ENCODE data around the gene APBB2.

The APBB2 gene

DNA sequence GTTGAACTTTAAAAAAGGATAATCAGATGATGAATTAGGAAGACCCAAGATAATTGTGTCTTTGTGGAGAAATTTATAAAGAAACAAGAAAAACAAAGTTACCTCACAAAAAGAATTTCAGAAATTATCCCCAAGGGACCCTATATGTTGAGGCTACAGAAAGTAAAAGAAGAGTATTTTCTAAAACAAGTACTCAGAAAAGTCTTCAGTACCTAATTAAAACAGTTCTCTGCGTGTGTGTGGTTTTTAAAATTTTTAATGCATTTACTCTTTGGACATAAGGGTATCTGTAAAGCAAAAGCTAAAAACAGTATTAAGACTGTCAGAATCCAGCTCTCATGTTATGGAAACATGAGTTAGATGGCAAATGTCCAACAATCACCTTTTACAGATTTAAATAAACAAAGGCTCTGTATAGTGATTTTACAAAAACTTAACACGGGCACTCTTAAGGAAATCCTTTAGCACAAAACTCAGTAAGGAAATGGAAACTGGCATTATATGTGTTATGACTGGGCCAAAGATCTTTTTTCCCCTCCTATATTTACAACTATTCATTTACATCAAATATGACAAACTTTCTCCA lies 277.1 kb downstream of the APBB2 start:
- Histone ChIP-seq H4K8ac (ENCODE audit: low read depth, low read length) (no peak overlapping the region), H3K14ac (ENCODE audit: low read length) (no peak overlapping the region), H3K4me1 (ENCODE audit: control insufficient read depth in 1 of 2, insufficient read depth in 2 of 2, low read length in 2 of 2) (no peaks in the 10 kb centered on the region), H3K36me3 (ENCODE audit: control insufficient read depth in 1 of 2, insufficient read depth in 2 of 2, low read length in 2 of 2) (peaks cover 10 to 25% of the 10 kb centered on the region in 2 experiments), H3K9ac (ENCODE audit: low read length) (no peak overlapping the region), H2BK120ac (ENCODE audit: insufficient read depth, low read length, poor library complexity) (no peak overlapping the region), H3K4me3 (ENCODE audit: low read depth, low read length) (no peak overlapping the region), H4K91ac (ENCODE audit: low read depth, low read length) (no peak overlapping the region), H3K79me2 (ENCODE audit: control insufficient read depth, insufficient read depth, low read length, poor library complexity) (no peaks in the 10 kb centered on the region), H3K9me3 (ENCODE audit: insufficient read depth, low read depth, low read length) (no peaks in the 10 kb centered on the region), H3K18ac (ENCODE audit: low read length) (no peak overlapping the region), H2AFZ (ENCODE audit: insufficient read depth, low read length, poor library complexity) (no peak overlapping the region), H3K4me2 (ENCODE audit: low read length) (no peak overlapping the region), H2BK5ac (ENCODE audit: low read depth, low read length, poor library complexity) (no peak overlapping the region), H3K23ac (ENCODE audit: low read length) (no peak overlapping the region), H2BK12ac (ENCODE audit: low read length) (no peak overlapping the region), H3K27me3 (ENCODE audit: insufficient read depth, low read length) (no peaks in the 10 kb centered on the region), H4K12ac (ENCODE audit: low read depth, low read length) (no peak overlapping the region), H3K4ac (ENCODE audit: low read depth, low read length) (no peak overlapping the region), H2AK5ac (ENCODE audit: low read length) (no peak overlapping the region), H3K27ac (ENCODE audit: low read depth, low read length) (no peak overlapping the region), H3K79me1 (ENCODE audit: low read length) (no peaks in the 10 kb centered on the region)
- WGBS (ENCODE audit: extremely low coverage, insufficient coverage, insufficient read length): no CpG with 5 or more reads among the region's 2 CpGs
- no peak for DNase-seq

DNA sequence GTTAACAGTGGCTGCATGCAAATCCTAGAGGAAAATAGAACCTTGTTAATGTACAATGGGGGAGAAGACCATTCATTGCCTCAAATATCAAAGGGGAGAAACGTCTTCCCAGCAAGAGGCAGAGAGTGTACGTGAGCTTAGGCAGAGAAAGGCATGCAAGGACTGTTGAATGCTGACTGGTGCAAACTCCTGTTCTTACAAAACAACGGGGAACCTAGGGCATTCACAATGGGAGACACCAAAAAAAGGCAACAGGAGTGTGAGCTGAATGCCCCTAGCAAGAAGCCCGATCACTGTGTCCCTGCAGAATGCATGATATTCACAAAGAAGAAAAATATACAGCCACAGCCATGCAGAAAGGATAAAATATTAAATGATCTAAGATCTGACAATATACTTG lies 279.7 kb downstream of the APBB2 start:
- peaks cover 0 to 6% of the 10 kb centered on the region in 2 experiments for H3K4me1 ChIP-seq (ENCODE audit: control insufficient read depth in 1 of 2, insufficient read depth in 2 of 2, low read length in 2 of 2)
- no peak overlapping the region for H2BK120ac ChIP-seq (ENCODE audit: insufficient read depth, low read length, poor library complexity)
- no peak overlapping the region for H2AK5ac ChIP-seq (ENCODE audit: low read length)
- H4K8ac ChIP-seq (ENCODE audit: low read depth, low read length): no peak overlapping the region
- H3K23ac ChIP-seq (ENCODE audit: low read length): no peak overlapping the region
- H2BK12ac ChIP-seq (ENCODE audit: low read length): no peak overlapping the region
- no peaks in the 10 kb centered on the region for H3K79me2 ChIP-seq (ENCODE audit: control insufficient read depth, insufficient read depth, low read length, poor library complexity)
- no peak overlapping the region for H3K4me2 ChIP-seq (ENCODE audit: low read length)
- no peak overlapping the region for H2BK5ac ChIP-seq (ENCODE audit: low read depth, low read length, poor library complexity)
- DNase-seq: no peak
- no peaks in the 10 kb centered on the region for H3K27me3 ChIP-seq (ENCODE audit: insufficient read depth, low read length)
- H3K9me3 ChIP-seq (ENCODE audit: insufficient read depth, low read depth, low read length): no peaks in the 10 kb centered on the region
- no peak overlapping the region for H3K9ac ChIP-seq (ENCODE audit: low read length)
- no peak overlapping the region for H4K12ac ChIP-seq (ENCODE audit: low read depth, low read length)
- no peak overlapping the region for H3K18ac ChIP-seq (ENCODE audit: low read length)
- H3K36me3 ChIP-seq (ENCODE audit: control insufficient read depth in 1 of 2, insufficient read depth in 2 of 2, low read length in 2 of 2): peaks cover 8 to 20% of the 10 kb centered on the region in 2 experiments
- WGBS (ENCODE audit: extremely low coverage, insufficient coverage, insufficient read length): no CpG with 5 or more reads among the region's 4 CpGs
- no peak overlapping the region for H3K4me3 ChIP-seq (ENCODE audit: low read depth, low read length)
- H4K91ac ChIP-seq (ENCODE audit: low read depth, low read length): no peak overlapping the region
- no peak overlapping the region for H2AFZ ChIP-seq (ENCODE audit: insufficient read depth, low read length, poor library complexity)
- no peak overlapping the region for H3K14ac ChIP-seq (ENCODE audit: low read length)
- H3K79me1 ChIP-seq (ENCODE audit: low read length): no peaks in the 10 kb centered on the region
- H3K4ac ChIP-seq (ENCODE audit: low read depth, low read length): no peak overlapping the region
- no peak overlapping the region for H3K27ac ChIP-seq (ENCODE audit: low read depth, low read length)

- Histone ChIP-seq H2BK120ac (ENCODE audit: insufficient read depth, low read length, poor library complexity) (no peak overlapping the region), H3K27ac (ENCODE audit: low read depth, low read length) (no peak overlapping the region), H3K79me2 (ENCODE audit: control insufficient read depth, insufficient read depth, low read length, poor library complexity) (no peaks in the 10 kb centered on the region), H3K79me1 (ENCODE audit: low read length) (no peaks in the 10 kb centered on the region), H3K27me3 (ENCODE audit: insufficient read depth, low read length) (no peaks in the 10 kb centered on the region), H3K18ac (ENCODE audit: low read length) (no peak overlapping the region), H3K9me3 (ENCODE audit: insufficient read depth, low read depth, low read length) (no peaks in the 10 kb centered on the region), H4K8ac (ENCODE audit: low read depth, low read length) (no peak overlapping the region), H3K14ac (ENCODE audit: low read length) (no peak overlapping the region), H3K23ac (ENCODE audit: low read length) (no peak overlapping the region), H4K12ac (ENCODE audit: low read depth, low read length) (no peak overlapping the region), H3K9ac (ENCODE audit: low read length) (no peak overlapping the region), H3K4me2 (ENCODE audit: low read length) (no peak overlapping the region), H3K4me3 (ENCODE audit: low read depth, low read length) (no peak overlapping the region), H2AK5ac (ENCODE audit: low read length) (no peak overlapping the region), H4K91ac (ENCODE audit: low read depth, low read length) (no peak overlapping the region), H2BK12ac (ENCODE audit: low read length) (no peak overlapping the region), H3K36me3 (ENCODE audit: control insufficient read depth in 1 of 2, insufficient read depth in 2 of 2, low read length in 2 of 2) (peaks cover 8 to 18% of the 10 kb centered on the region in 2 experiments), H2BK5ac (ENCODE audit: low read depth, low read length, poor library complexity) (no peak overlapping the region), H3K4me1 (ENCODE audit: control insufficient read depth in 1 of 2, insufficient read depth in 2 of 2, low read length in 2 of 2) (peaks cover 0 to 6% of the 10 kb centered on the region in 2 experiments), H2AFZ (ENCODE audit: insufficient read depth, low read length, poor library complexity) (no peak overlapping the region), H3K4ac (ENCODE audit: low read depth, low read length) (no peak overlapping the region)
- DNase-seq: peak; percentile 6 to 54
- no CpG with 5 or more reads among the region's 11 CpGs for WGBS (ENCODE audit: extremely low coverage, insufficient coverage, insufficient read length)
These were observed 280.9 kb downstream of the APBB2 start for GRCh38 chr4:40933272-40934053.

DNA sequence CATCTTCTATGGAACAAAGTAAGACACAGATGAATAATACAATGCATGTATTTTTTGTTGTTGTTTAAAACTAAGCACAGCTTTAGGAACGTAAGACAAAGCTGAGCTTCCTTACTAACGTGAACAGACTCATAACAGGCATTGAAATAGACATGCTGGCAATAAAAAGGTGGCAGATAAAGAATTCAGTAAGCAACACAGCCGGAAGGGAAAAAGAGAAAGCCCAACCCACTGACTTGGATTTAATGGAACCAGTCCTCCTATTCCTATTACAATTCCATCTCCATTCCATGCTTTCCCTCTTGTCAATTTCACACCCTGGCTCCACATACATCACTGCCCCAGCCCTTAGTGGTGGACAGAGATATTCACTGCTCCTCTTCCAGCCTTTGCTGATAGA lies 282.5 kb downstream of the APBB2 start:
- Histone ChIP-seq H4K91ac (ENCODE audit: low read depth, low read length) (no peak overlapping the region), H2BK5ac (ENCODE audit: low read depth, low read length, poor library complexity) (no peak overlapping the region), H3K4me3 (ENCODE audit: low read depth, low read length) (no peak overlapping the region), H3K27ac (ENCODE audit: low read depth, low read length) (no peak overlapping the region), H3K27me3 (ENCODE audit: insufficient read depth, low read length) (no peaks in the 10 kb centered on the region), H4K8ac (ENCODE audit: low read depth, low read length) (no peak overlapping the region), H2AK5ac (ENCODE audit: low read length) (no peak overlapping the region), H4K12ac (ENCODE audit: low read depth, low read length) (no peak overlapping the region), H3K18ac (ENCODE audit: low read length) (no peak overlapping the region), H2AFZ (ENCODE audit: insufficient read depth, low read length, poor library complexity) (no peak overlapping the region), H3K4me1 (ENCODE audit: control insufficient read depth in 1 of 2, insufficient read depth in 2 of 2, low read length in 2 of 2) (peaks cover 0 to 6% of the 10 kb centered on the region in 2 experiments), H3K4ac (ENCODE audit: low read depth, low read length) (no peak overlapping the region), H2BK120ac (ENCODE audit: insufficient read depth, low read length, poor library complexity) (no peak overlapping the region), H3K79me1 (ENCODE audit: low read length) (no peaks in the 10 kb centered on the region), H3K9ac (ENCODE audit: low read length) (no peak overlapping the region), H3K79me2 (ENCODE audit: control insufficient read depth, insufficient read depth, low read length, poor library complexity) (no peaks in the 10 kb centered on the region), H3K23ac (ENCODE audit: low read length) (no peak overlapping the region), H3K36me3 (ENCODE audit: control insufficient read depth in 1 of 2, insufficient read depth in 2 of 2, low read length in 2 of 2) (peaks cover 8 to 15% of the 10 kb centered on the region in 2 experiments), H2BK12ac (ENCODE audit: low read length) (no peak overlapping the region), H3K4me2 (ENCODE audit: low read length) (no peak overlapping the region), H3K9me3 (ENCODE audit: insufficient read depth, low read depth, low read length) (no peaks in the 10 kb centered on the region), H3K14ac (ENCODE audit: low read length) (no peak overlapping the region)
- DNase-seq: peak in 1 of 2 donors; percentile 25
- WGBS (ENCODE audit: extremely low coverage, insufficient coverage, insufficient read length): no CpG with 5 or more reads among the region's 3 CpGs
